Calu3 (cell line): ENCODE data around the gene PODN. TPM values are rescaled to one million over a fixed set of nuclear protein-coding genes. Genes with fewer than 3 reads are reported as not detected.

Source experiments
- BruUV-seq: library from RNA; stranded (reverse); fragments of 400-500 nt; replicated peaks from 2 replicates; lab custom pipeline; 2021; lab: Mats Ljungman, UMichigan
- CTCF ChIA-PET: fragments of 300-600 bp; sonication (Branson Sonifier 250); formaldehyde crosslinking; loops from one replicate; lab custom pipeline; 2022; ENCODE audit warnings: antibody characterized with exemption; lab: Charles Lee
- DNase-seq: peaks from one replicate; pipeline ENCODE4 v3.0.0; 2022
- H3K27ac Mint-ChIP-seq: one replicate; pipeline ENCODE4 v1.8.0; 2022; ENCODE audit warnings: mixed read lengths; ENCODE audit not compliant: unreplicated experiment
- H3K27me3 Mint-ChIP-seq: one replicate; pipeline ENCODE4 v1.8.0; 2022; ENCODE audit warnings: mixed read lengths; ENCODE audit not compliant: unreplicated experiment
- H3K36me3 Mint-ChIP-seq: one replicate; pipeline ENCODE4 v1.8.0; 2022; ENCODE audit warnings: mild to moderate bottlenecking, moderate library complexity, mixed read lengths; ENCODE audit not compliant: insufficient read depth, unreplicated experiment
- H3K4me1 Mint-ChIP-seq: one replicate; pipeline ENCODE4 v1.8.0; 2022; ENCODE audit warnings: mild to moderate bottlenecking, low read depth, mixed read lengths; ENCODE audit not compliant: unreplicated experiment
- H3K4me3 Mint-ChIP-seq: one replicate; pipeline ENCODE4 v1.8.0; 2022; ENCODE audit warnings: mild to moderate bottlenecking, low read depth, moderate library complexity, mixed read lengths; ENCODE audit not compliant: unreplicated experiment
- H3K9me3 Mint-ChIP-seq: one replicate; pipeline ENCODE4 v1.8.0; 2022; ENCODE audit warnings: low read depth, mixed read lengths; ENCODE audit not compliant: unreplicated experiment
- CTCF ChIP-seq: fragments of 200-600 bp; IDR thresholded peaks from one replicate; pipeline ENCODE4 v1.8.0; 2022; ENCODE audit warnings: antibody characterized with exemption; ENCODE audit not compliant: unreplicated experiment
- intact Hi-C: fragments of 100-400 bp; cut with micrococcal nuclease; formaldehyde crosslinking; loops from one replicate; pipeline ENCODE4 v1.10.0; 2022; ENCODE audit not compliant: unreplicated experiment
- total RNA-seq: library from RNA; stranded (reverse); gene quantifications from 2 replicates; pipeline ENCODE4 v1.2.3, GENCODE V29; 2022

The PODN gene
- total RNA-seq, 1 experiment from 2014 or later: not detected

GRCh38 chr1:53108646-53109580 lies 46.9 kb downstream of the PODN start:
- BruUV-seq: no TSS peak
- CTCF ChIA-PET: no interaction called here
- H3K27me3 Mint-ChIP-seq: peaks cover 14% of the 10 kb centered on the region

GRCh38 chr1:53110370-53111072 lies 48.5 kb downstream of the PODN start:
- Mint-ChIP-seq H3K4me3 (no peak overlapping the region), H3K4me1 (peaks cover 27% of the 10 kb centered on the region), H3K27ac (no peak overlapping the region), H3K36me3 (no peaks in the 10 kb centered on the region), H3K27me3 (peaks cover 14% of the 10 kb centered on the region), H3K9me3 (no peaks in the 10 kb centered on the region)
- no peak for DNase-seq
- no peak for TF ChIP-seq CTCF
- no TSS peak for BruUV-seq
- CTCF ChIA-PET: no interaction called here
- intact Hi-C loops: no loop called here

More at GRCh38 chr1:53108646-53109580, 46.9 kb downstream of the PODN start:
- Mint-ChIP-seq H3K27ac (no peak overlapping the region), H3K9me3 (no peaks in the 10 kb centered on the region), H3K4me3 (no peak overlapping the region), H3K36me3 (no peaks in the 10 kb centered on the region), H3K4me1 (peaks cover 27% of the 10 kb centered on the region)
- TF ChIP-seq CTCF: no peak
- intact Hi-C loops: no loop called here
- DNase-seq: no peak

- DNase-seq: no peak
- no peaks in the 10 kb centered on the region for H3K36me3 Mint-ChIP-seq
- no peak overlapping the region for H3K4me3 Mint-ChIP-seq
- H3K27me3 Mint-ChIP-seq: peaks cover 14% of the 10 kb centered on the region
- intact Hi-C loops: no loop called here
- no TSS peak for BruUV-seq
- no peak for TF ChIP-seq CTCF
- no peaks in the 10 kb centered on the region for H3K9me3 Mint-ChIP-seq
- peaks cover 27% of the 10 kb centered on the region for H3K4me1 Mint-ChIP-seq
- H3K27ac Mint-ChIP-seq: no peak overlapping the region
- CTCF ChIA-PET: interaction anchor here (0.5 to 0.7 kb wide), 2 partner anchors 189 to 1874 kb away, joined by 3 to 4 read pairs; partner anchors contain the start of gene ECHDC2
Observed at GRCh38 chr1:53111073-53111556, 49.1 kb downstream of the PODN start.

GRCh38 chr1:53111693-53112092 lies 49.7 kb downstream of the PODN start:
- TF ChIP-seq CTCF: no peak
- BruUV-seq: no TSS peak
- peaks cover 27% of the 10 kb centered on the region for H3K4me1 Mint-ChIP-seq
- CTCF ChIA-PET: interaction anchor here (0.5 to 1.0 kb wide), 3 partner anchors 78 to 1874 kb away, joined by 3 to 4 read pairs (median 3); partner anchors contain the start of gene ECHDC2
- H3K27me3 Mint-ChIP-seq: peaks cover 14% of the 10 kb centered on the region
- intact Hi-C loops: no loop called here
- H3K27ac Mint-ChIP-seq: no peak overlapping the region
- no peak for DNase-seq
- no peaks in the 10 kb centered on the region for H3K9me3 Mint-ChIP-seq
- H3K4me3 Mint-ChIP-seq: no peak overlapping the region
- no peaks in the 10 kb centered on the region for H3K36me3 Mint-ChIP-seq
